Activated T-helper 1 cell treated with anti-CD3 and anti-CD28 coated beads, Interleukin-12 subunit alpha, Interleukin-12 subunit beta, Interleukin-2, Interleukin-4 antibody, amounts not matched to agents 30 ng/mL and 10 ng/mL and 1 ng/mL, durations not matched to agents 14 hours and 24 hours and 36 hours (primary cell): ENCODE results near the gene USH1C. TPM values are rescaled to one million over a fixed set of nuclear protein-coding genes. Genes with fewer than 3 reads are reported as not detected.

Experiments
- DNase-seq: peaks from one replicate; pipeline ENCODE4 v3.0.0; 2021; ENCODE audit warnings: low spot score
- H3K27ac Mint-ChIP-seq: one replicate; pipeline ENCODE4 v1.8.0; 2021; ENCODE audit warnings: mild to moderate bottlenecking, mixed read lengths
- H3K27me3 Mint-ChIP-seq: one replicate; pipeline ENCODE4 v1.8.0; 2022; ENCODE audit warnings: mild to moderate bottlenecking, moderate library complexity, mixed read lengths; ENCODE audit not compliant: insufficient read depth
- H3K36me3 Mint-ChIP-seq: one replicate; pipeline ENCODE4 v1.8.0; 2021; ENCODE audit warnings: low read depth, mixed read lengths
- H3K4me1 Mint-ChIP-seq: one replicate; pipeline ENCODE4 v1.8.0; 2021; ENCODE audit warnings: low read depth, mixed read lengths
- H3K4me3 Mint-ChIP-seq: one replicate; pipeline ENCODE4 v1.8.0; 2021; ENCODE audit warnings: mild to moderate bottlenecking, moderate library complexity, mixed read lengths
- H3K9me3 Mint-ChIP-seq: one replicate; pipeline ENCODE4 v1.8.0; 2021; ENCODE audit warnings: mixed read lengths
- intact Hi-C: fragments of 100-400 bp; cut with micrococcal nuclease; formaldehyde crosslinking; loops from one replicate; pipeline ENCODE4 v1.15.1; 2024
- total RNA-seq: library from RNA; stranded (reverse); gene quantifications from 2 replicates; pipeline ENCODE4 v1.2.3, GENCODE V29; 2022

USH1C gene
- total RNA-seq, 1 donor from 2014 or later = not detected

- no peak overlapping the region for H3K27ac Mint-ChIP-seq
These were observed 32.6 kb downstream of the USH1C start for GRCh38 chr11:17511571-17511970.

GRCh38 chr11:17510507-17511206, 33.6 kb downstream of the USH1C start:
- no peak overlapping the region for H3K4me3 Mint-ChIP-seq
- no peaks in the 10 kb centered on the region for H3K9me3 Mint-ChIP-seq
- no peak overlapping the region for H3K27ac Mint-ChIP-seq
- no peaks in the 10 kb centered on the region for H3K4me1 Mint-ChIP-seq
- intact Hi-C loops = no loop called here
- no peaks in the 10 kb centered on the region for H3K36me3 Mint-ChIP-seq
- H3K27me3 Mint-ChIP-seq = peaks cover 17% of the 10 kb centered on the region
- no peak for DNase-seq

More at GRCh38 chr11:17511571-17511970, 32.6 kb downstream of the USH1C start:
- Mint-ChIP-seq H3K4me1 (no peaks in the 10 kb centered on the region), H3K27me3 (peaks cover 18% of the 10 kb centered on the region), H3K36me3 (no peaks in the 10 kb centered on the region), H3K4me3 (no peak overlapping the region), H3K9me3 (no peaks in the 10 kb centered on the region)
- no peak for DNase-seq
- intact Hi-C loops = no loop called here

GRCh38 chr11:17508791-17509190, 35.4 kb downstream of the USH1C start:
- H3K9me3 Mint-ChIP-seq = no peaks in the 10 kb centered on the region
- DNase-seq = no peak
- no peaks in the 10 kb centered on the region for H3K4me1 Mint-ChIP-seq
- H3K36me3 Mint-ChIP-seq = no peaks in the 10 kb centered on the region
- intact Hi-C loops = loop anchor here (10.0 kb wide), 1 partner anchor 434 kb away; the partner anchor contains the start of gene RPS13
- H3K27me3 Mint-ChIP-seq = peaks cover 20% of the 10 kb centered on the region
- H3K4me3 Mint-ChIP-seq = no peak overlapping the region
- H3K27ac Mint-ChIP-seq = no peak overlapping the region

GRCh38 chr11:17508306-17508705, 35.9 kb downstream of the USH1C start:
- no peak overlapping the region for H3K4me3 Mint-ChIP-seq
- H3K36me3 Mint-ChIP-seq = no peaks in the 10 kb centered on the region
- H3K27ac Mint-ChIP-seq = no peak overlapping the region
- H3K9me3 Mint-ChIP-seq = no peaks in the 10 kb centered on the region
- no peaks in the 10 kb centered on the region for H3K4me1 Mint-ChIP-seq
- intact Hi-C loops = loop anchor here (10.0 kb wide), 1 partner anchor 434 kb away; the partner anchor contains the start of gene RPS13
- DNase-seq = no peak
- peaks cover 20% of the 10 kb centered on the region for H3K27me3 Mint-ChIP-seq

- no peaks in the 10 kb centered on the region for H3K9me3 Mint-ChIP-seq
- H3K36me3 Mint-ChIP-seq = no peaks in the 10 kb centered on the region
- H3K4me1 Mint-ChIP-seq = no peaks in the 10 kb centered on the region
- no peak overlapping the region for H3K27ac Mint-ChIP-seq
- H3K27me3 Mint-ChIP-seq = peaks cover 17% of the 10 kb centered on the region
- DNase-seq = no peak
- intact Hi-C loops = loop anchor here (10.0 kb wide), 1 partner anchor 433 kb away; the partner anchor contains the start of gene RPS13
- no peak overlapping the region for H3K4me3 Mint-ChIP-seq
These were observed 36.4 kb downstream of the USH1C start for GRCh38 chr11:17507773-17508172.

GRCh38 chr11:17506942-17507341, 37.3 kb downstream of the USH1C start:
- Mint-ChIP-seq H3K27me3 (peaks cover 17% of the 10 kb centered on the region), H3K9me3 (no peaks in the 10 kb centered on the region), H3K36me3 (no peaks in the 10 kb centered on the region), H3K27ac (no peak overlapping the region), H3K4me1 (no peaks in the 10 kb centered on the region), H3K4me3 (no peak overlapping the region)
- no peak for DNase-seq
- intact Hi-C loops = loop anchor here (10.0 kb wide), 1 partner anchor 432 kb away; the partner anchor contains the start of gene RPS13

- Mint-ChIP-seq H3K27me3 (peaks cover 15% of the 10 kb centered on the region), H3K4me3 (no peak overlapping the region), H3K9me3 (no peaks in the 10 kb centered on the region), H3K36me3 (no peaks in the 10 kb centered on the region), H3K27ac (no peak overlapping the region), H3K4me1 (no peaks in the 10 kb centered on the region)
- no peak for DNase-seq
- intact Hi-C loops = loop anchor here (10.0 kb wide), 1 partner anchor 432 kb away; the partner anchor contains the start of gene RPS13
These were observed 37.9 kb downstream of the USH1C start for GRCh38 chr11:17506314-17506713.

GRCh38 chr11:17505146-17505545, 39.1 kb downstream of the USH1C start:
- Mint-ChIP-seq H3K4me1 (no peaks in the 10 kb centered on the region), H3K9me3 (no peaks in the 10 kb centered on the region), H3K36me3 (no peaks in the 10 kb centered on the region), H3K27me3 (peaks cover 11% of the 10 kb centered on the region), H3K4me3 (no peak overlapping the region), H3K27ac (no peak overlapping the region)
- DNase-seq = no peak
- intact Hi-C loops = loop anchor here (2.0 to 10.0 kb wide), 2 partner anchors 430 to 570 kb away; partner anchors contain the start of gene RPS13

GRCh38 chr11:17504330-17505107, 39.7 kb downstream of the USH1C start:
- H3K27me3 Mint-ChIP-seq = peaks cover 11% of the 10 kb centered on the region
- H3K9me3 Mint-ChIP-seq = no peaks in the 10 kb centered on the region
- DNase-seq = peak; percentile 68
- H3K4me3 Mint-ChIP-seq = no peak overlapping the region
- intact Hi-C loops = loop anchor here (1.0 to 10.0 kb wide), 7 partner anchors 120 to 717 kb away; partner anchors contain the start of gene RPS13
- H3K36me3 Mint-ChIP-seq = no peaks in the 10 kb centered on the region
- no peaks in the 10 kb centered on the region for H3K4me1 Mint-ChIP-seq
- no peak overlapping the region for H3K27ac Mint-ChIP-seq

- no peaks in the 10 kb centered on the region for H3K9me3 Mint-ChIP-seq
- no peak for DNase-seq
- H3K27ac Mint-ChIP-seq = no peak overlapping the region
- H3K36me3 Mint-ChIP-seq = no peaks in the 10 kb centered on the region
- no peak overlapping the region for H3K4me3 Mint-ChIP-seq
- H3K27me3 Mint-ChIP-seq = peaks cover 17% of the 10 kb centered on the region
- no peaks in the 10 kb centered on the region for H3K4me1 Mint-ChIP-seq
- intact Hi-C loops = loop anchor here (5.0 to 10.0 kb wide), 3 partner anchors 428 to 715 kb away; partner anchors contain the start of gene RPS13
These were observed 41.6 kb downstream of the USH1C start for GRCh38 chr11:17502630-17503029.

- Mint-ChIP-seq H3K27ac (no peak overlapping the region), H3K27me3 (peaks cover 21% of the 10 kb centered on the region), H3K36me3 (no peaks in the 10 kb centered on the region), H3K4me3 (no peak overlapping the region), H3K4me1 (no peaks in the 10 kb centered on the region), H3K9me3 (no peaks in the 10 kb centered on the region)
- intact Hi-C loops = loop anchor here (5.0 to 10.0 kb wide), 3 partner anchors 426 to 713 kb away; partner anchors contain the start of gene RPS13
- no peak for DNase-seq
These were observed 43.5 kb downstream of the USH1C start for GRCh38 chr11:17500673-17501072.

GRCh38 chr11:17498475-17498874, 45.7 kb downstream of the USH1C start:
- DNase-seq = no peak
- Mint-ChIP-seq H3K4me1 (no peaks in the 10 kb centered on the region), H3K4me3 (no peak overlapping the region), H3K27me3 (peaks cover 13% of the 10 kb centered on the region), H3K9me3 (no peaks in the 10 kb centered on the region), H3K27ac (no peak overlapping the region), H3K36me3 (no peaks in the 10 kb centered on the region)
- intact Hi-C loops = no loop called here

- Mint-ChIP-seq H3K4me1 (no peaks in the 10 kb centered on the region), H3K9me3 (no peaks in the 10 kb centered on the region), H3K36me3 (no peaks in the 10 kb centered on the region), H3K4me3 (no peak overlapping the region), H3K27me3 (peaks cover 12% of the 10 kb centered on the region), H3K27ac (no peak overlapping the region)
- intact Hi-C loops = no loop called here
- no peak for DNase-seq
These were observed 46.2 kb downstream of the USH1C start for GRCh38 chr11:17498058-17498457.
